Measurements from ENCODE around the gene CST6.

Gene CST6

GRCh38 chr11:66042996-66043906 is 31.4 kb downstream of the CST6 start:
- in situ Hi-C loops (cut with MboI; ENCODE audit: low sequenced_read_pairs) = no loop called here

DNA sequence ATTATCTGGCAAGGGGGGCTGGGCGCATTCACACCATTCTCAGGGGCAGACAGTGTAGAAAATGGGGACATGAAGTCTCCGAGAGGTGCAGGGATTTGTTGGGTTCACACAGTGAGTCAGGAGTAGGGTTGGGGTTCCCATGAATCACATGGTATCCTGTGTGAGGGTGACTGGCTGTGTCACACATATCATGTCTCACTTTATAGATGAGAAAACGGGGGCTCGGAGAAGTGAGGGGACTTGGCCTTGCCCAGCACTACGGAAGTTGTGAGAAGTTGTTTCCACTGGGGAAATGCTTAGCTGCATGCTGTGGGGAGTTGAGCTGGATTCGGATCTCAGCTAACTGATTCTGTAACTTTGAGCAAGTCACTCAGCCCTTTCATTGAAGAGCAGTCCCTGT is 32.9 kb downstream of the CST6 start:
- in situ Hi-C loops (cut with MboI; ENCODE audit: low sequenced_read_pairs) = no loop called here

GRCh38 chr11:66045177-66045639 is 33.4 kb downstream of the CST6 start:
- in situ Hi-C loops (cut with MboI; ENCODE audit: low sequenced_read_pairs) = no loop called here

DNA sequence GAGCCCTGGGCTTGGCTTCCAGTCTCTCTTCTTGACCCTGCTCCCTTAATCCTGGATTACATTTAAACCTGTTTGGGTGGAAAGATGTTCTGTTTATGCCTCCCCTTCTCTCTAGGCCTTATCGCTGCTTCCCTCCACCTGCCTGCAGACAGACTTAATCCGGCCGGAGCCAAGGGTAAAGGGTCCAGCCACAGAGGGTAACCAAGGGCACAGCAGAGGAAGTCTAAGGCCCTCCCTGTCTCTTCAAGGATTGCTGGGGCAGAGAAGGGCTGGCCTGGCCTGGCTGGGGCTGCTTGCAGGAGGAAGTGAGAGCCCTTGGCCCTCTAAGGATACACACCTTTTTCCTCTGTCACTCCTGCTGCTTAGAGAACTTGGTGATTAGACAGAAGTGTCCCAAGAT is 35.1 kb downstream of the CST6 start:
- in situ Hi-C loops (cut with MboI; ENCODE audit: low sequenced_read_pairs) = no loop called here

DNA sequence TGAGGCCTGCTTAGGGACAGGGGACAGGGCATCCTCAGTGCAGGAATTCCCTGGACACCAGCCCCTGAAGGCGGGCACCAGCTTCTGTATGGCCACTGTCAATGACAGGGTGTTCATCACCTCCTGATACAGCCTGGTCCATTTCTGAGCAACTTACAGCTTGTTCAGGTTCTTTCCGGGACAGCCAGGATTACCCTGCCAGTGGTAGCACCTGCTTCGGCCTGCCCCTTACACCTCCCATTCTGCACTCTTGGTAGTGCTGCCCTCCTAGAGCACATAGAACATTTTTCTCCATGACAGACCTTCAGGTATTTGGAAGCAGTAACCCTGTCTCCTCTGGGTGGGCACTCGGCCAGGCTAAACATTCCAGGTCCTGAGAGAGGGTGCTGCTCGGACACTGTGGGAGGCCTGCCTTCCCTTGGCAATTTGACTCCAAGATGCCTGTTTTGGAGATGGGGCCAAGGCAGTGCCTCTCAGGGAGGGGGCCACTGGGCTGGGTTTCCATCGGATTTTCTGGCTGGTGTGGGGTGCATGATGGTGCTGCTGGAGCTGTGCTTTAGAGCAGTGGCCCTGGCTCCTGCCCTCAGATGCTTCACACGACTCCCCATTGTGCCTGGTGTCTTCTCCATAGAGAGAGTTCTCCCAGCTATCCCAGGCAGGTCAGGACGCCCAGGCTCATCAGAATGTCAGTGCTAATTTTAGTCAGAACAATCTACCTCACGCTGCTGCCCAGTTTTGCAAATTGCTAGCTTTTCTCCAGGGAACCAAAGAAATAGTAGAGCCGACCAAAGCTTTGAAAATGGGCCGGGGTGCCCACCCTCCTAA is 35.9 kb downstream of the CST6 start:
- in situ Hi-C loops (cut with MboI; ENCODE audit: low sequenced_read_pairs) = no loop called here

DNA sequence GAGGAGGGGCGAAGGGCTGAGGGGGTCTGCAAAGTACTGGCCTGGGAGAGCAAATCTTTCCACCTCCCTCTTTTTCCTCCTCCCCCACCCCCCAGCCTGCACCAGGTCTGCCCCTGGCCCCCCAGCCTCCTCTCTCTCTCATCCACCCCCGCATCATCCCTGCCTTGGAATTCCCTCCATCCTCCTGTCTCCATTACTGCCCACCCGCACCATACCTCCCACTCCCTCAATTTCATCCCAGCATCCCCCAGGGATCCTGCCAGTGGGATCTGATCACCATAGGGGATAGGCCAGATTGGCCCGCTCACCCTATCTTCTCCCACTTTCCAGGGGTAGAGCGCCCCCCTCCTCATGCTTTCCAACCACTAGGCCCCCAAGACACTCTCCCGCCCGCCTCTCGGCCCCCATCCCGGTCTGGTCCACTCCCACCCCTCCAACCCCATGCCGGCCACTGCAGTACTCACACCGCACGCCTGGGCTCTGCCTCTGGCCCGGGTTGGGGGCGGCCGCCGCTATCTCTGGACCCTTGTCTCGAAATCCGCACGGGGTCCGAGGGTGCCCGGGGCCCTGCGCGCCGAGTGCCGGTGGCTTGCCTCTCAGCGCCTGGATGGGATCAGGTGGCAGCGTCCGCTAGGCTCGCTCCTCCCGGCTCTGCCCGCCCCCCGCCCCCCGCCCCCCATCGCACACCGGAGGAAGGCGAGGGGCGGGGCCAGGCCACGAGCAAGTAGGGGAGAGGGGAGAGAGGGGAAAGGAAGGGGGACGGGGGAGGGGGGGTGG is 36.9 kb downstream of the CST6 start, which contains the start of gene GAL3ST3:
Gene GAL3ST3, minus strand, starts transcription at position 615 of the 777 bp plus-strand sequence. CDS start 3,746 bp downstream, outside the sequence.
- in situ Hi-C loops (cut with MboI; ENCODE audit: low sequenced_read_pairs) = no loop called here

GRCh38 chr11:66050581-66051231 is 38.9 kb downstream of the CST6 start:
- in situ Hi-C loops (cut with MboI; ENCODE audit: low sequenced_read_pairs) = no loop called here

DNA sequence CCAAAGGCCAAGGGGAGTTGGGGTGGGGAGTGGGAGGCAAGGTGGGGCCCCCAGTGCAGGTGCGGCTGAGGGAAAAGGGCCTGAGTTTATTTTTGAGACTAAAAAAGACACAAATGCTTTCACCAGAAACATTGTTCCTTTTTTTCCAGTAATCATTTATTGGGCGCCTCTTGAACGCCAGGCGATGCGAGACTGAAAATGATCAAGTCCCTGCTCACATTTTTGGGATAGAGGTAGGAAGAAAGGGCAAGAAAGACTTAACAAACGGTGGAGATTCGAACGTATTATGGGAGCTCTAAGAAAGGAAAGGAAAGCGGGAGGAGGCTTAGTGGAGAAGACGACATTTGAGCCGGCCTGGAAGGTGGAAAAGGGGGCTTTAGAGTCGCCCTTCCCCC is 39.6 kb downstream of the CST6 start:
- in situ Hi-C loops (cut with MboI; ENCODE audit: low sequenced_read_pairs) = no loop called here

GRCh38 chr11:66051766-66052663 is 40.2 kb downstream of the CST6 start, which contains the start of gene SF3B2:
TSS of gene SF3B2 (plus strand) at chr11:66052364. CDS start at chr11:66052385, 21 bp downstream.
- in situ Hi-C loops (cut with MboI; ENCODE audit: low sequenced_read_pairs) = no loop called here

DNA sequence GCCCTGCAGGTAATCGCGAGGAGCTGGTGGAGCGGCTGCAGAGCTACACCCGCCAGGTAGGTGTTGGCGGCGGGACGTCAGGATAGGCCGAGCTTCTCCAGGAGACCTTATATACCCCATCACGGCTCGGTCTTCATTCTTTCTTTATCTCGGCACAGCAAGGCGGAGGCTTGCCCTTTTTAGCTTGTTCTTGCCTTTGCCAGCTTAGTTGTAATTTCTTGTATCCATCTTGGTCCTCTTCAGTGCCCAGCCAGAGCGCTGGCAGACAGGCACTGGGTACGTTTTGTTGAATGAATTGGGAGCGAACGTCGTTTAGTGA is 40.8 kb downstream of the CST6 start:
- in situ Hi-C loops (cut with MboI; ENCODE audit: low sequenced_read_pairs) = no loop called here

DNA sequence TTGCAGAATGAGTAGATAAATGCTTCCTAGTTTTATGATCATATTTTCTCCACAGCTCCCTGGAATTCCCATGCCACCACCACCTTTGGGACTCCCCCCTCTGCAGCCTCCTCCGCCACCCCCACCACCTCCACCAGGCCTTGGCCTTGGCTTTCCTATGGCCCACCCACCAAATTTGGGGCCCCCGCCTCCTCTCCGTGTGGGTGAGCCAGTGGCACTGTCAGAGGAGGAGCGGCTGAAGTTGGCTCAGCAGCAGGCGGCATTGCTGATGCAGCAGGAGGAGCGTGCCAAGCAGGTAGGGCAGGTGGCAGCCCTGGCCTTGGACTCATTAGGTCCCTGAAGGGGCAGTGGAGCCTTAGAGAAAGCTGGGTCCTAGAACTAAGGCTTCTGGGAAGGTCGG is 43.2 kb downstream of the CST6 start:
- in situ Hi-C loops (cut with MboI; ENCODE audit: low sequenced_read_pairs) = no loop called here

DNA sequence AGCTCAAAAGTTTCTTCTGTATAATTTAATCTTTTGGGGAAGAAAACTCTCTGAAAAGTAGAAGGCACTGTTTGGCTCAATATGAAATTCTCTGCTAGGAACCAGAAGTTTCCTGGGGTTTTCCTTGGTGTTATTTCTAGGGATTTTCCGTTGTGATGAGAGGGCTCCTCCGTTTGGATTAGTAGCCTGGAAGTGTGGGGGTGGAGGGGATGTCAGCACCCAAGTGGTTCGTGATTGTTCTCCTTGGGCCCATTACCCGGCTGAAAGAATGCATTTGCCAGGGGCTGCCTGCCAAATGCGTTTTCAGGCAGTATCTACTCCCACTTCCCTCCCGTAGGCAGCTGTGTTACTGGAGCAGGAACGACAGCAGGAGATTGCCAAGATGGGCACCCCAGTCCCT is 44.7 kb downstream of the CST6 start:
- in situ Hi-C loops (cut with MboI; ENCODE audit: low sequenced_read_pairs) = no loop called here

- in situ Hi-C loops (cut with MboI; ENCODE audit: low sequenced_read_pairs) = no loop called here
Observed at GRCh38 chr11:66059966-66060680, 48.3 kb downstream of the CST6 start.

DNA sequence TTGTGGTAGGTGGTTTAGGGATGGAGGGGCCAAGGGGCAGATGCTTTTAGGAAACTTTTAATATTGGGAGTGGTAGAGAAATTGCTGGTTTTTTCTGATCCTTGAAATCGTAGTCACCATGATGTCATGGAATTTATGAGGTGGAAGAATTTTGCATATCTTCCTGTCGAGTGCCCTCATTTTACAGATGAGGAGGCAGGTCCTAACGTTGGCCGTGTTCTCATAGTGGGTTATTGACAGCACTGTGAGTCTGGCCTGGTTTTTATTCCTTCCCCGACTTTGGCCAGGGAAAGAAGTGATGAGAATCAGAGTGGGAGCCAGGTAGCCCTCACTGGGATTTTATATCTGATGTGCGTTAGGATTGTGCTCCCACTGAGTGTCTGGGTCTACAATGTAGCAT is 49.5 kb downstream of the CST6 start:
- in situ Hi-C loops (cut with MboI; ENCODE audit: low sequenced_read_pairs) = no loop called here

DNA sequence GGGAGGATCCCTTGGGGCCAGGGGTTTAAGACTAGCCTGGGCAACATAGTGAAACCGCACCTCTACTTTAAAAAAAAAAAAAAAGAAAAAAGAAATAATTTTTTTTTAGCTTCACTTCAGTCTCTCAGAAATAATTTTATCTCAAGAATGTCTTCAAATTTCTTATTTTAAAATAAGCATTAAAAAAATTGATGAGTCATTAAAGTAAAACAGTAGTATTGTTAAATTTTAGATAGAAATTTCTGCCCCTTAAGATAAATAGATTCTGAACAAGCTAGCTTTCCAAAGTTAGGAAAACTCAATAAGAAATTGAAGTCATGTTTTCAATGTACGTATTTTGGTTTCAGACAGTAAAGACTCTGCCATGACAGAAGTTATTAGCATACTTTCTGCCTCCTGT is 50.6 kb downstream of the CST6 start:
- in situ Hi-C loops (cut with MboI; ENCODE audit: low sequenced_read_pairs) = no loop called here

Measured in hTERT RPE-1 (cell line).